ENCODE data around the gene PODXL.

Gene PODXL

DNA sequence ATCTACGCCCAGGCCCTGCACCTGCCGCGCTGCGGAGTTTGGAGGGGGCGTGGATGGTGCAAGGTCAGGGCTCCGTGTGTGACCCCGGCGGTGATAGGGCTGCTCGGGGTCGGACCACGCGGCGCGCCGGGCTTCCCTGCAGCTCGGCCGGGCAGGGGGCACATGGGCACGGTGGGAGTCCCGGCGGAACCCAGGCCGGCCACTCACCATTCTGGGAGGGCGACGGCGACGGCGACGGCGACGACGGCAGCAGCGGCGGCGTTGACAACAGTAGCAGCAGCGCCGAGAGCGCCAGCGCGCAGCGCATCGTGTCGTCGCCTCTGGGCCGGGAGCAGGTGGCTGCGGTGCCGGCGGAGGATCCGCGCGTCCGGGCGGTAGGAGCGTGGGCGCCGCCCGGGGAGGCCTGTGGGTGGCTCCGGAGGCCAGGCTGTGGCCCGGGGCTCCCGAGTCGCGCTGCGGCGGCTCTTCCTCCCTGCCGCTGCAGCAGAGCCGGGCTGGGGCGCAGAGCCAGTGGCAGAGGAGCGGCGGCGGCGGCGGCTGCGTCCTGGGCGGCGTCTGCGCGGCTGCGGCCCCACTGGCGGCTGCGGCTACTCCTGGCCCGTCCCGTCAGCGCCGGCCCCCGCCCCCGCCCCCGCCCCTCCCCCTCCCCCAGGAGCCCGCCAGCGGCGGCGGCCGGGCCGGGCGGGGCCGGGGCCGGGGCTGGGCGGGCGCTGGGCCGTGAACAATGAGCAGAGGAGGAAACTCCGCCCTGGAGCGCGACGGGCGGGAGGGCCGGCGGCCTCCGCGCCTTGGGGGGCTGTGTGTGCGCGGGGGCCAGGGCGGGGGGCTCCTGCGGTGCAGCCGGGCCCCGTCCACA, at the start of gene PODXL:
Gene PODXL (minus strand): TSS at position 576 of the 856 bp plus-strand sequence. CDS start 269 bp downstream, at position 307.
- peak; percentile 26 for DNase-seq (ENCODE audit: low read depth)

DNA sequence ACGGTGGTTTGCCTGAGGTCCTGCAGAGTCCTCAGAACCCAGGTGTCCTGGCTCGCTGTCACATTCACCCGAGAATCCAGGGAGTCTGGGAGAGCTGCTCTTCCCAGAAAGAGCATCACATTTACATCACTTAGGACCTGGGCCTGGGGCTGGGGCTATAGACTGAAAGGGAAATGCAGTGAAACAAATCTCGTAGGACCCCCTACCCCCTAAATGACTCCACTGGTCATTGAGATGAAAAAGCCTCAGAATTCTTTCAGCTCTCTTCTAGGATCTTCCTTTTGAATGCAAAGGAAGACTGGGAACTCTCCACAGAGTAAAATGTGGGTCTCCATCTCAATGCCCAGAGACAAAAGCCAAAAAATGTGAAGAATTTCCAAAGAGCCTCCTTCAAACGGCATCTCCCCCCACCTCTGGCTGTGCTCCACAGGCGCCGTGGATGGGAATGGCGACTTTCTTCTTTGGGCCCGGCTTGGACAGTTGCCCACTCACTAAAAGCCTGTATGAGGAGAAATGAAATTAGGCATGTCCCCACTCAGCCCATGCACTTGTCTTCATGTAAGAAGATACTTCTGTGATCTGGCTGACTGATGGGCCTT, 49.0 kb upstream of the PODXL start:
- DNase-seq (ENCODE audit: low read depth): no peak

DNA sequence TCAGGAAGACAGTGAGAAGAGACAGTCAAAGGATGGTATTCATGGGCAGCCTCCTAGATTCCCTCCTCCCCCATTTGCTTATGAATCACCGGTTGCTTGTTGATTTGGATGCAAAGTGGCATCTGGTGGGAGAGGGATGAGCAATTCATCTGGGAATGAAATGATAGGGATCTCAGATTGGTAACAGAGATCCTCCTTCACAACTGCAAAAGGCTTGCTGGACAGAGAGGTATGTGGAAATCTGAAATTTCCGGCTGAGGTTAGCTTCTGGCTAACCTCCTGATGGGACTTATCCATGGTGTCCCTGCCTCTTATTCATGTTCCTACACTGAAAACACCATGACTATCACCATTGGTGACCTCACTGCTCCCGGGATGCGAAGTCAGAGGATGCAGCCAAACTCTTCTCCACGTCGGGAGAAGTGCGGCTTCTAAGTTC, 48.4 kb upstream of the PODXL start:
- no peak for DNase-seq (ENCODE audit: low read depth)

- DNase-seq (ENCODE audit: low read depth): no peak
Observed at GRCh38 chr7:131603932-131604331, 47.5 kb upstream of the PODXL start.

DNA sequence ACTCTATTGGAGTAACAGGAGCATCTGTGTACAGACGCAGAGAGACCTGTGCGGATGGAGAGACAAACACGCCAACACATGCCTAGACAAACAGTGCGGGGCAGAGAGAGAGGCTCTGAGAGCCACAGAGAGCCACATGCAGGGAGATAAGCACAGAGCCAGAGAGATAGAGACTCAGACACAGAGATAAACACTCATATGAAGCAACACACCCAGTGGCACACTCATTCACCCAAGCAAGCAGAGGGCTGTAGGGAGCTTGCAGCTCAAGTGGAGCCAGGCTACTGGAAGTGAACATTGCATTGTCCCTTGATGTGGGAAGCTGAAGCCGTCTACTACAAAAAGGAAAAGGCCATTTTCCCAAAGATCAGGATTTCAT, 46.6 kb upstream of the PODXL start:
- DNase-seq (ENCODE audit: low read depth): no peak

DNA sequence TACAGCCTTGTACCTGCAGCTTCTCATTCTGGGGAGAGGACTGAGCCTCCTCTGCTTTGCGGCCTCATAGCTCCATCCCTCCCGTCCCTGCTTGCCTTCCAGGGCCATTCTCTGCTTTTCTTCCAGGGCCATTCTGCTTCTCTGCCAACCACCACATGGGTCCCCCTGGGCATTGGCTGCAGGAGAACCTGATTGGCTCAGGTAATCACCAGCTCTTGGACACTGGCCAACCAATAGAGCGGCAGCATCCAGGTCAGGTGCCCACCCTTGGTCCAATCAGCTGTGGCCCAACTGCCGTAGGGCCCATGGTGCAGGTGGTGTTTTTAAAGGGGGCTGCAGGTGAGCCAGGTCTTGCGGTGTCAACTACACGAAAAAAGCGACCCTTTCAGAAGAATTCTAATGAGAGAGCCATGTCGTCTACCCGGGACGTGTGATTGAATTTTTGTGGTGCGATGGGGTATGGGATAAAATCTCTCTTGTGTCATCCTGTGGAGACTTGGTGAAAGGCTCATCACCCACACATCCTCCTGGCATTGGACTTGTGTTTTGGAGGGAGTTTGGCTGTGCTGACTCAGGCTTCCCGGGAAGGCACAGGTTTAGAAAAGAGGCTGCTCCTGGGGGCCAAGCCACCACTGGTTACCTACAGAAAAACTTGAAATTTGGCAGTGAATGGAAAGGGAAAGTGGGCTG, 46.0 kb upstream of the PODXL start:
- DNase-seq (ENCODE audit: low read depth): no peak

DNA sequence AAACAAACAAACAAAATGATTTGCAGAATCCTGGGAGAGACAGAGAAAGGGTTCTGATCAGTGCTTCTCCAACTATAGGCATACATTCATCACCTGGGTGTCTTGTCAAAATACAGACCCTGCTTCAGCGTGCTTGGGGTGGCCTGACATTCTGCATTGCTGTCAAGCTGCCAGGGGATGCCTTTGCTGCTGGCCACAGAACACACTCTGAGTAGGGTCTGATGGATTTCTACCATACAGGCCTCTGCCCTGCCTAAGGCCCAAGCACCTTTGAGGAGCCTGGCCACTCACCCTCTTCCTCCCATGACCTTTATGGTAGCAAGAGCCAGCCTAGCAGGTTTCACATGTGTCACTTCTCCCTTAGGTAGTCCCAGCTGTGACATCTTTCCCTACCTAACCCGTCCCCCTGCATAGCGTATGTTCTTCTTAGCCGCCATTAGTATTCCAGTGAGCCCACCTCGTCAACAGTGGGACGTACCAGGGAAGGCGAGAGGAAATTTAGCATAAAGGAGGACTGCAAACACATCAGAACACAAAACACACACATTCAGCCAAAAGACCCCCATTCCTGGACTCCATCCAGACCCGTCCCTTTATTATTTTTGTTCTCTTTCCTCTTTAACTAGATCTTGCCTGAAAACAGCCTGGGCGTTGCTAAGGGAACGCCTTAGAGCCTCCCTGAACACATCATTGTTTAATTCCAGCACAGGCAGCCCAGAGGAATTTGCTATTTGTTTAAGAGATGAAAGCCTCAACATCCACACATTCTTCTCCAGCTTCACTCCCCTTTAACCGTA, 43.9 kb upstream of the PODXL start:
- no peak for DNase-seq (ENCODE audit: low read depth)

- no peak for DNase-seq (ENCODE audit: low read depth)
Observed at GRCh38 chr7:131596785-131597184, 40.4 kb upstream of the PODXL start.

GRCh38 chr7:131595699-131596098, 39.3 kb upstream of the PODXL start:
- no peak for DNase-seq (ENCODE audit: low read depth)

GRCh38 chr7:131591687-131592319, 35.4 kb upstream of the PODXL start:
- no peak for DNase-seq (ENCODE audit: low read depth)

- no peak for DNase-seq (ENCODE audit: low read depth)
Observed at GRCh38 chr7:131587315-131587923, 31.0 kb upstream of the PODXL start.

DNA sequence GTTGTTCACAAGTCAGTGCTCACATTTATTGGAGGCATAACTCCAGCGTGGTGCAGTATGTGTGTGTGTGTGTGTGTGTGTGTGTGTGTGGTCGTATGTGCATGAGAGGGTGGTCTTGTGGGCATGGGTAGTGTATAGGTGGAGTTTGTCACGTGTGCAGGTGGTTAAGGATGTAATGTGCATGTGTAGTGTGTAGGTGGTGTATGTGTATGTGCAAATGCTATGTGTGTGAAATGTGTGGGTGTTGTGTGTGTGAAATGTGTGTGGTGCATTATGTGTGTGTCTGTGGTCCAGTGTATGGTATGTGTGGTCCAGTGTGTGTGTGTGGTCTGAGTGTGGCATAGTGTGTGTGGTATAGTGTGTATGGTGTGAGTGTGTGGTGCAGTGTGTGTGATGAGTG, 30.3 kb upstream of the PODXL start:
- no peak for DNase-seq (ENCODE audit: low read depth)

- DNase-seq (ENCODE audit: low read depth): no peak
Observed at GRCh38 chr7:131586259-131586658, 29.8 kb upstream of the PODXL start.

DNA sequence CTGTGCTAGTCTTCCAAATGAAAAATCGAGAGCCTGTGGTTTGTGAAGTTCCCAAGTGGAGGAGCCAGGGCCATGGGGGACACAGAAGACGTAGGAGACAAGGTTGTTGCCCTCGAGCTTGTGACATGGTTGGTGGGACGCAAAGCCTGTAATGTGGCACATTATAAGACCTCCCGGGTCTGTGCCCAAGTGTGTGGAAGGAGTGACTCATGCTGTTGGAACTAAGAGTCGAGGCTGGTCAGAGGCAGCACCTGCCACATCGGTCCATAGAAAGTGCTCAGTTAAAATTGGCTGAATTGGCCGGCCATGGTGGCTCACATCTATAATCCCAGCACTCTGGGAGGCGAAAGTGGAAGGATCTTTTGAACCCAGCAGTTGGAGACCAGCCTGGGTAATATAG, 27.0 kb upstream of the PODXL start:
- no peak for DNase-seq (ENCODE audit: low read depth)

- DNase-seq (ENCODE audit: low read depth): no peak
Observed at GRCh38 chr7:131581241-131582051, 25.0 kb upstream of the PODXL start.

- no peak for DNase-seq (ENCODE audit: low read depth)
Observed at GRCh38 chr7:131578602-131579001, 22.2 kb upstream of the PODXL start.

- DNase-seq (ENCODE audit: low read depth): no peak
Observed at GRCh38 chr7:131574741-131575140, 18.3 kb upstream of the PODXL start.

- no peak for DNase-seq (ENCODE audit: low read depth)
Observed at GRCh38 chr7:131570401-131570800, 14.0 kb upstream of the PODXL start.

GRCh38 chr7:131568970-131569369, 12.5 kb upstream of the PODXL start:
- no peak for DNase-seq (ENCODE audit: low read depth)

DNA sequence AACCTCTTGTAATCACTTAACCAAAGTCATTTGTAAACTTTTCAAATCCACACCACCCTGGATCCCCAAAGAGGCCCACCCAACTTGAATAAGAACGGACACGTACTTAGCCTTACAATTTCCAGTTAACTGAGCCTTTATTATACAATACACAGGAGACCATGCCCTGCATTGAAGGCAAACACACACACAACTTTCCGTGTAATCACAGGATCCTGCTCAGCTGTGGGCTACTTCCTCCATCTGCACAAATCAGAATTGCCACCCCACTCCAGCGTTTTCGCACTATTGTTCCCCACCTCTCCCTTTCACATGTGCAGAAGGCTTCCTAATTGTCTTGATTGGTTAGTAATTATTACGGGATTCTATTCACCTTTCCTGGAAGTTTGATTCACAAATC, 12.1 kb upstream of the PODXL start:
- DNase-seq (ENCODE audit: low read depth): no peak
